ENCODE data around the gene VRK3.

- TF ChIP-seq POLR2AphosphoS5 (IDR thresholded peaks at IDR 0.05; ENCODE audit: low read depth, low read length) (no peak), TAF1 (IDR thresholded peaks at IDR 0.05; ENCODE audit: borderline replicate concordance, low read depth, low read length) (no peak), POLR2A (IDR thresholded peaks at IDR 0.05; ENCODE audit: low read depth, low read length) (no peak)
These were observed 67.8 kb downstream of the VRK3 start for GRCh38 chr19:49957262-49957915.
